Neural cell (in vitro differentiated cells): ENCODE measurements around the gene NBEA. TPM values are rescaled to one million over a fixed set of nuclear protein-coding genes. Genes with fewer than 3 reads are reported as not detected.

Source experiments
- H2AFZ ChIP-seq: fragments of 200-600, 300-800 bp; sonication (generic), shearing (Covaris generic); 2 replicates; pipeline ENCODE4 v1.6.0; 2014; ENCODE audit warnings: low read depth, mild to moderate bottlenecking, antibody characterized with exemption, low read length, moderate library complexity
- H3F3A ChIP-seq: fragments of 200-600 bp; shearing (Covaris generic); 2 replicates; pipeline ENCODE4 v1.6.1; 2016; ENCODE audit warnings: mild to moderate bottlenecking, moderate library complexity, mixed read lengths, antibody characterized with exemption, low read length; ENCODE audit not compliant: insufficient read depth, poor library complexity, severe bottlenecking
- H3K27ac ChIP-seq: fragments of 200-600, 300-800 bp; sonication (generic), shearing (Covaris generic); 2 replicates; pipeline ENCODE4 v1.5.1; 2014; ENCODE audit warnings: mild to moderate bottlenecking, low read length, moderate library complexity
- H3K27me3 ChIP-seq: fragments of 300-800, 200-600 bp; sonication (generic), shearing (Covaris generic); 2 replicates; pipeline ENCODE4 v1.6.0; 2014; ENCODE audit warnings: mild to moderate bottlenecking, low read depth, low read length, moderate library complexity; ENCODE audit not compliant: insufficient read depth
- H3K36me3 ChIP-seq: fragments of 300-800, 200-600 bp; sonication (generic), shearing (Covaris generic); 2 replicates; pipeline ENCODE4 v1.5.1; 2014; ENCODE audit warnings: mild to moderate bottlenecking, antibody characterized with exemption, low read length, moderate library complexity; ENCODE audit not compliant: insufficient read depth
- H3K4me2 ChIP-seq: fragments of 300-800, 200-600 bp; sonication (generic), shearing (Covaris generic); 2 replicates; pipeline ENCODE4 v1.6.0; 2014; ENCODE audit warnings: mild to moderate bottlenecking, low read length
- H3K4me3 ChIP-seq: fragments of 300-800, 200-600 bp; sonication (generic), shearing (Covaris generic); 2 replicates; pipeline ENCODE4 v1.5.1; 2014; ENCODE audit warnings: mild to moderate bottlenecking, low read length, moderate library complexity
- H3K79me2 ChIP-seq: fragments of 200-600 bp; shearing (Covaris generic); replicated peaks from 2 replicates; pipeline ENCODE4 v1.6.0; 2014; ENCODE audit warnings: mild to moderate bottlenecking, low read length, moderate library complexity; ENCODE audit not compliant: insufficient read depth
- H3K9ac ChIP-seq: fragments of 300-800, 200-600 bp; sonication (generic), shearing (Covaris generic); 2 replicates; pipeline ENCODE4 v1.6.1; 2016; ENCODE audit warnings: mild to moderate bottlenecking, low read length, mixed read lengths
- H3K9me2 ChIP-seq: fragments of 200-600 bp; shearing (Covaris generic); 2 replicates; pipeline ENCODE4 v1.6.1; 2016; ENCODE audit warnings: mild to moderate bottlenecking, low read length, mixed read lengths; ENCODE audit not compliant: insufficient read depth
- H3K9me3 ChIP-seq: fragments of 200-600, 300-800 bp; sonication (generic), shearing (Covaris generic); 2 replicates; pipeline ENCODE4 v1.6.1; 2016; ENCODE audit warnings: mild to moderate bottlenecking, mixed run types, low read length, moderate library complexity, mixed read lengths
- H4K20me1 ChIP-seq: fragments of 200-600 bp; shearing (Covaris generic); 2 replicates; pipeline ENCODE4 v1.6.1; 2016; ENCODE audit warnings: mild to moderate bottlenecking, mixed run types; ENCODE audit not compliant: insufficient read depth
- EP300 ChIP-seq: fragments of 450-650 bp; conservative IDR thresholded peaks from 2 replicates; pipeline ENCODE4 v1.6.1; 2014; ENCODE audit warnings: antibody characterized with exemption, mild to moderate bottlenecking, moderate library complexity; ENCODE audit not compliant: poor library complexity, severe bottlenecking
- EZH2 ChIP-seq: fragments of 200-600, 300-800 bp; shearing (Covaris generic), sonication (generic); IDR thresholded peaks from 2 replicates; pipeline ENCODE4 v1.6.1; 2014; ENCODE audit warnings: antibody characterized with exemption, low read length, borderline replicate concordance, mild to moderate bottlenecking; ENCODE audit not compliant: insufficient read depth, poor library complexity, severe bottlenecking
- MXI1 ChIP-seq: fragments of 450-650 bp; conservative IDR thresholded peaks from 2 replicates; pipeline ENCODE4 v1.6.1; 2014; ENCODE audit warnings: antibody characterized with exemption, mild to moderate bottlenecking; ENCODE audit not compliant: poor library complexity, severe bottlenecking
- POLR2AphosphoS5 ChIP-seq: IDR thresholded peaks from 2 replicates; pipeline ENCODE4 v1.6.1; 2012
- RAD21 ChIP-seq: fragments of 450-650 bp; conservative IDR thresholded peaks from 2 replicates; pipeline ENCODE4 v1.6.1; 2014; ENCODE audit warnings: antibody characterized with exemption, mild to moderate bottlenecking, moderate library complexity
- REST ChIP-seq: IDR thresholded peaks from 2 replicates; pipeline ENCODE4 v1.6.1; 2012; ENCODE audit warnings: borderline replicate concordance
- SMC3 ChIP-seq: fragments of 450-650 bp; conservative IDR thresholded peaks from 2 replicates; pipeline ENCODE4 v1.6.1; 2014; ENCODE audit warnings: antibody characterized with exemption, mild to moderate bottlenecking, moderate library complexity; ENCODE audit not compliant: poor library complexity
- TAF1 ChIP-seq: IDR thresholded peaks from 2 replicates; pipeline ENCODE4 v1.6.1; 2012; ENCODE audit warnings: low read depth
- polyA plus RNA-seq: library from polyadenylated mRNA; depleted of rRNA; stranded (reverse); fragments of >200 nt; gene quantifications from 2 replicates; pipeline ENCODE4 v1.2.3, GENCODE V29; 2014
- TF ChIP-seq, protein P1 (sequence below): fragments of 450-650 bp; IDR thresholded peaks from 2 replicates; pipeline ENCODE4 v1.5.1; 2014; ENCODE audit warnings: antibody characterized with exemption, mild to moderate bottlenecking, moderate library complexity; ENCODE audit not compliant: poor library complexity, severe bottlenecking

NBEA gene
- polyA plus RNA-seq, 1 donor from 2014 or later: 55.8 TPM

DNA sequence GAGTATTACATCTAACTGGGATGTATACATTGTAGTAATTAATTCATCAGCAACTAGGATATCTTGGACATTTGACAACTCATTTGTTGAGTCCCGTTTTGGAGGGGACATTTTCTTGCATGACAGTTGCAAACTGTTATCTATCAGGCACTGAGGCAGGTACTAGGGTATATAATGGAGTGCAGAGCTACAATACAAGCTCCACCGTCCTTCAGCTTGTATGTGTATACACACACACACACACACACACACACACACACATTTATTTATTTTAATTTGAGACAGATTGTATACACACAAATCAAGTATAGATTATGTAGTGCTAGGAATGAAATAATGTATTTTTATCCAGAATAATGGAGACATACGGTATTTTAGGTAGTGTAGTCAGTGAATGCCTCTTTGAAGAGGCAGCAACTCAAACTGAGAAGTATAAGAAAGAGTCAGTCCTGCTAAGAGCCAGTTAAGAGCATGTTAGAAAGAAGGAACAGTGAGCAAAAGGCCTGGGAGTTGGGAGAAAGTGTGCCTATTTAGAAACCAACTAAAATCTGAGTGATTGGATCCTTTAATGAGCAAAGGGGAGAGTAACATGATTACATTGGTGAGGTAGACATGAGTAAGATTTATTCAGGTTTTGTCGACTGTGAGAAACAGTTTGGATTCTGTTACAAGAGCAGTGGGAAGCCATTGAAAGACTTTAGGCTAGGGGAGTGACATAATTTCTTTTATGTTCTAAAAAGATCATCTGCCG lies 74.5 kb downstream of the NBEA start:
- Histone ChIP-seq H3K27me3 (no peaks in the 10 kb centered on the region), H3F3A (no peaks in the 10 kb centered on the region), H3K4me2 (no peak overlapping the region), H3K9me2 (no peaks in the 10 kb centered on the region), H3K36me3 (no peaks in the 10 kb centered on the region), H3K79me2 (peaks cover 31% of the 10 kb centered on the region), H3K27ac (no peak overlapping the region), H3K9ac (no peak overlapping the region), H3K9me3 (no peaks in the 10 kb centered on the region), H4K20me1 (no peaks in the 10 kb centered on the region), H2AFZ (no peak overlapping the region), H3K4me3 (no peak overlapping the region)
- TF ChIP-seq TAF1 (no peak), MXI1 (no peak), EZH2 (no peak), RAD21 (no peak), SMC3 (no peak), EP300 (no peak)
- TF ChIP-seq, protein P1, sequence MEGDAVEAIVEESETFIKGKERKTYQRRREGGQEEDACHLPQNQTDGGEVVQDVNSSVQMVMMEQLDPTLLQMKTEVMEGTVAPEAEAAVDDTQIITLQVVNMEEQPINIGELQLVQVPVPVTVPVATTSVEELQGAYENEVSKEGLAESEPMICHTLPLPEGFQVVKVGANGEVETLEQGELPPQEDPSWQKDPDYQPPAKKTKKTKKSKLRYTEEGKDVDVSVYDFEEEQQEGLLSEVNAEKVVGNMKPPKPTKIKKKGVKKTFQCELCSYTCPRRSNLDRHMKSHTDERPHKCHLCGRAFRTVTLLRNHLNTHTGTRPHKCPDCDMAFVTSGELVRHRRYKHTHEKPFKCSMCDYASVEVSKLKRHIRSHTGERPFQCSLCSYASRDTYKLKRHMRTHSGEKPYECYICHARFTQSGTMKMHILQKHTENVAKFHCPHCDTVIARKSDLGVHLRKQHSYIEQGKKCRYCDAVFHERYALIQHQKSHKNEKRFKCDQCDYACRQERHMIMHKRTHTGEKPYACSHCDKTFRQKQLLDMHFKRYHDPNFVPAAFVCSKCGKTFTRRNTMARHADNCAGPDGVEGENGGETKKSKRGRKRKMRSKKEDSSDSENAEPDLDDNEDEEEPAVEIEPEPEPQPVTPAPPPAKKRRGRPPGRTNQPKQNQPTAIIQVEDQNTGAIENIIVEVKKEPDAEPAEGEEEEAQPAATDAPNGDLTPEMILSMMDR: no peak

- H3K27me3 ChIP-seq: no peaks in the 10 kb centered on the region
- H3K36me3 ChIP-seq: no peaks in the 10 kb centered on the region
- H3K9ac ChIP-seq: no peak overlapping the region
- no peaks in the 10 kb centered on the region for H3K9me2 ChIP-seq
- H3K9me3 ChIP-seq: no peaks in the 10 kb centered on the region
- H3K4me3 ChIP-seq: no peak overlapping the region
- no peak overlapping the region for H3K27ac ChIP-seq
- TF ChIP-seq POLR2AphosphoS5: no peak
- TF ChIP-seq SMC3: no peak
- TF ChIP-seq REST: no peak
- no peak for TF ChIP-seq EP300
- no peak for TF ChIP-seq MXI1
- TF ChIP-seq, protein P1: no peak
- no peak for TF ChIP-seq RAD21
- no peak for TF ChIP-seq TAF1
- no peak for TF ChIP-seq EZH2
- no peak overlapping the region for H3K4me2 ChIP-seq
- H3K79me2 ChIP-seq: peaks cover 47% of the 10 kb centered on the region
- no peaks in the 10 kb centered on the region for H4K20me1 ChIP-seq
- no peak overlapping the region for H2AFZ ChIP-seq
- H3F3A ChIP-seq: no peaks in the 10 kb centered on the region
Observed at GRCh38 chr13:35025314-35025713, 83.2 kb downstream of the NBEA start.
